ENCODE results near the gene STPG1.

Gene STPG1

DNA sequence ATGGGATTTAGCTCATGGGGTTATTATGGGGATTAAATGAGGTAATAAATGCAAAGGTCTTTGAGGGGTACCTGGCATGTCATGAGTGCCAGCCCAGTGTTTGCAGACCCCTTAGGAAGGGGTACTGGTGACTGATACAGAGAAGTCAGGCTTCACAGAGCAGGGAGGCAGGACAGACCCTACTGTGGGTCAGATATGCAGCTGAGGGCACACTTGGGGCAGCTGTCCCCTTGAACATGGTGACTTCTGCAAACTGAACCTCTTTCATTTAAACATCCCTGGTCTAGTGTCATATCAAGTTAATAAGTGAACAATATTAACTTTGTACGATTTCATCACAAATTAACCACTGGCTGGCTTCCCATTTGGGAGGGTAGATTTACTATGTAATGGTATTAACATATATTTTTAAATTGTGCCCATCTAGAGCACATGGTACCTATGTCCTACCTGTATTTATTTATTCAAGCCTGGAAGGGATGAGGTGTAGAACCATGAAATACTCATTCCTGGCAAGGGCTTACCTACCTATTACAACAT is 25.9 kb downstream of the STPG1 start:
- no peak for DNase-seq (ENCODE audit: low read depth in 1 of 2, low spot score in 1 of 2)
- TF ChIP-seq, protein P1, sequence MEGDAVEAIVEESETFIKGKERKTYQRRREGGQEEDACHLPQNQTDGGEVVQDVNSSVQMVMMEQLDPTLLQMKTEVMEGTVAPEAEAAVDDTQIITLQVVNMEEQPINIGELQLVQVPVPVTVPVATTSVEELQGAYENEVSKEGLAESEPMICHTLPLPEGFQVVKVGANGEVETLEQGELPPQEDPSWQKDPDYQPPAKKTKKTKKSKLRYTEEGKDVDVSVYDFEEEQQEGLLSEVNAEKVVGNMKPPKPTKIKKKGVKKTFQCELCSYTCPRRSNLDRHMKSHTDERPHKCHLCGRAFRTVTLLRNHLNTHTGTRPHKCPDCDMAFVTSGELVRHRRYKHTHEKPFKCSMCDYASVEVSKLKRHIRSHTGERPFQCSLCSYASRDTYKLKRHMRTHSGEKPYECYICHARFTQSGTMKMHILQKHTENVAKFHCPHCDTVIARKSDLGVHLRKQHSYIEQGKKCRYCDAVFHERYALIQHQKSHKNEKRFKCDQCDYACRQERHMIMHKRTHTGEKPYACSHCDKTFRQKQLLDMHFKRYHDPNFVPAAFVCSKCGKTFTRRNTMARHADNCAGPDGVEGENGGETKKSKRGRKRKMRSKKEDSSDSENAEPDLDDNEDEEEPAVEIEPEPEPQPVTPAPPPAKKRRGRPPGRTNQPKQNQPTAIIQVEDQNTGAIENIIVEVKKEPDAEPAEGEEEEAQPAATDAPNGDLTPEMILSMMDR (IDR thresholded peaks at IDR 0.05; ENCODE audit: insufficient read depth, low read length), result no peak
- TF ChIP-seq GABPA (IDR thresholded peaks at IDR 0.05; ENCODE audit: low read depth) (no peak), POLR2AphosphoS5 (IDR thresholded peaks at IDR 0.05; ENCODE audit: low read depth) (no peak), SPI1 (IDR thresholded peaks at IDR 0.05; ENCODE audit: borderline replicate concordance, low read depth) (no peak)
- TF ChIP-seq, protein P2, sequence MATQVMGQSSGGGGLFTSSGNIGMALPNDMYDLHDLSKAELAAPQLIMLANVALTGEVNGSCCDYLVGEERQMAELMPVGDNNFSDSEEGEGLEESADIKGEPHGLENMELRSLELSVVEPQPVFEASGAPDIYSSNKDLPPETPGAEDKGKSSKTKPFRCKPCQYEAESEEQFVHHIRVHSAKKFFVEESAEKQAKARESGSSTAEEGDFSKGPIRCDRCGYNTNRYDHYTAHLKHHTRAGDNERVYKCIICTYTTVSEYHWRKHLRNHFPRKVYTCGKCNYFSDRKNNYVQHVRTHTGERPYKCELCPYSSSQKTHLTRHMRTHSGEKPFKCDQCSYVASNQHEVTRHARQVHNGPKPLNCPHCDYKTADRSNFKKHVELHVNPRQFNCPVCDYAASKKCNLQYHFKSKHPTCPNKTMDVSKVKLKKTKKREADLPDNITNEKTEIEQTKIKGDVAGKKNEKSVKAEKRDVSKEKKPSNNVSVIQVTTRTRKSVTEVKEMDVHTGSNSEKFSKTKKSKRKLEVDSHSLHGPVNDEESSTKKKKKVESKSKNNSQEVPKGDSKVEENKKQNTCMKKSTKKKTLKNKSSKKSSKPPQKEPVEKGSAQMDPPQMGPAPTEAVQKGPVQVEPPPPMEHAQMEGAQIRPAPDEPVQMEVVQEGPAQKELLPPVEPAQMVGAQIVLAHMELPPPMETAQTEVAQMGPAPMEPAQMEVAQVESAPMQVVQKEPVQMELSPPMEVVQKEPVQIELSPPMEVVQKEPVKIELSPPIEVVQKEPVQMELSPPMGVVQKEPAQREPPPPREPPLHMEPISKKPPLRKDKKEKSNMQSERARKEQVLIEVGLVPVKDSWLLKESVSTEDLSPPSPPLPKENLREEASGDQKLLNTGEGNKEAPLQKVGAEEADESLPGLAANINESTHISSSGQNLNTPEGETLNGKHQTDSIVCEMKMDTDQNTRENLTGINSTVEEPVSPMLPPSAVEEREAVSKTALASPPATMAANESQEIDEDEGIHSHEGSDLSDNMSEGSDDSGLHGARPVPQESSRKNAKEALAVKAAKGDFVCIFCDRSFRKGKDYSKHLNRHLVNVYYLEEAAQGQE (IDR thresholded peaks at IDR 0.05; ENCODE audit: insufficient replicate concordance, low read depth), result no peak
- H3K4me3 ChIP-seq (replicated peaks; ENCODE audit: insufficient read depth, low read length), result no peak overlapping the region
- no peaks in the 10 kb centered on the region for H3K27me3 ChIP-seq (ENCODE audit: insufficient read depth, poor library complexity, severe bottlenecking)
- H3K27ac ChIP-seq (replicated peaks), result no peak overlapping the region

DNA sequence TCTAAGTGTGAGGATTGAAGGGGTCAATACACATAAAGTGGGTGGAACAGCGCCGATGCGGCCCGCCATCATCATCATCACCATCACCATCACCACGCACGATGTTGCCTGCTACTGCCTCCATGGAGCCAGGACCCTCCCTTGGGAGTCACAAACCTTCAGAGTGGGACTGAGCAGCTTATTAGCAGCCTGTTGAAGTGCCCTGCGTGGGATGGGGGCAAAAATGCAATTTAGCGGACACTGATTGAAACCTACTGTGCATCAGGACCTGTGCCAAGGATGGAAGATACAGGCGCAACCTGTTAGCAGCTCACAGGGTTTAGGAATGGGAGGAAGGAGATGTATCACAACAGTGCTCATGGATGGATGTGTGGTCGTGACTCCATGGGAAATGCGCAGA is 26.7 kb downstream of the STPG1 start:
- no peak overlapping the region for H3K4me3 ChIP-seq (replicated peaks; ENCODE audit: insufficient read depth, low read length)
- H3K27me3 ChIP-seq (ENCODE audit: insufficient read depth, poor library complexity, severe bottlenecking), result no peaks in the 10 kb centered on the region
- DNase-seq (ENCODE audit: low read depth in 1 of 2, low spot score in 1 of 2), result no peak
- no peak overlapping the region for H3K27ac ChIP-seq (replicated peaks)
- TF ChIP-seq GABPA (IDR thresholded peaks at IDR 0.05; ENCODE audit: low read depth) (no peak), SPI1 (IDR thresholded peaks at IDR 0.05; ENCODE audit: borderline replicate concordance, low read depth) (no peak), POLR2AphosphoS5 (IDR thresholded peaks at IDR 0.05; ENCODE audit: low read depth) (no peak)
- TF ChIP-seq, protein P2 (IDR thresholded peaks at IDR 0.05; ENCODE audit: insufficient replicate concordance, low read depth), result no peak
- TF ChIP-seq, protein P1 (IDR thresholded peaks at IDR 0.05; ENCODE audit: insufficient read depth, low read length), result no peak

DNA sequence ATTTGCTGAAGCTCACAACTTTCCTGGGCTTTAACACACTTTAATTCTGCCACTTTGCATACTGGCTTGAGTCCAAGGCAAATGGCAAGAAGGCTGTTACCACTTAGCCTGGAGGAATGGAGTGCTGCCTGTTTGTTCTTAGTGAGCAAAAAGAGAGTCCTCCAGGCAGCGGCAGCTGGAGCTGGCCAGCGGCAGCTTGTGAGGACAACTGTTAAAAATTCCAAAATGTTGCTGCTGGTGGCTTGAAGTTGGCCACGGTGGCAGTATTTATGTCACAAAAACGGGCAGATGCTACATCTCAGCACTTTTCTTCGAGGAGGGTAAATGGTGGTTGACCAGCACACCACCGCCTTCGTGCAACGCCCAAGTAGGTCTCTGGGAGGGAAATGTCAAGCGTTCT is 27.3 kb downstream of the STPG1 start:
- H3K27ac ChIP-seq (replicated peaks), result no peak overlapping the region
- DNase-seq (ENCODE audit: low read depth in 1 of 2, low spot score in 1 of 2), result no peak
- TF ChIP-seq, protein P1 (IDR thresholded peaks at IDR 0.05; ENCODE audit: insufficient read depth, low read length), result no peak
- TF ChIP-seq SPI1 (IDR thresholded peaks at IDR 0.05; ENCODE audit: borderline replicate concordance, low read depth), result no peak
- no peak for TF ChIP-seq POLR2AphosphoS5 (IDR thresholded peaks at IDR 0.05; ENCODE audit: low read depth)
- no peak for TF ChIP-seq GABPA (IDR thresholded peaks at IDR 0.05; ENCODE audit: low read depth)
- TF ChIP-seq, protein P2 (IDR thresholded peaks at IDR 0.05; ENCODE audit: insufficient replicate concordance, low read depth), result no peak
- H3K4me3 ChIP-seq (replicated peaks; ENCODE audit: insufficient read depth, low read length), result no peak overlapping the region
- no peaks in the 10 kb centered on the region for H3K27me3 ChIP-seq (ENCODE audit: insufficient read depth, poor library complexity, severe bottlenecking)
